ENCODE measurements around the gene PTGES3.
A peak's percentile ranks its signal among the peaks of the same experiment; 100 is the strongest.

Gene PTGES3

DNA sequence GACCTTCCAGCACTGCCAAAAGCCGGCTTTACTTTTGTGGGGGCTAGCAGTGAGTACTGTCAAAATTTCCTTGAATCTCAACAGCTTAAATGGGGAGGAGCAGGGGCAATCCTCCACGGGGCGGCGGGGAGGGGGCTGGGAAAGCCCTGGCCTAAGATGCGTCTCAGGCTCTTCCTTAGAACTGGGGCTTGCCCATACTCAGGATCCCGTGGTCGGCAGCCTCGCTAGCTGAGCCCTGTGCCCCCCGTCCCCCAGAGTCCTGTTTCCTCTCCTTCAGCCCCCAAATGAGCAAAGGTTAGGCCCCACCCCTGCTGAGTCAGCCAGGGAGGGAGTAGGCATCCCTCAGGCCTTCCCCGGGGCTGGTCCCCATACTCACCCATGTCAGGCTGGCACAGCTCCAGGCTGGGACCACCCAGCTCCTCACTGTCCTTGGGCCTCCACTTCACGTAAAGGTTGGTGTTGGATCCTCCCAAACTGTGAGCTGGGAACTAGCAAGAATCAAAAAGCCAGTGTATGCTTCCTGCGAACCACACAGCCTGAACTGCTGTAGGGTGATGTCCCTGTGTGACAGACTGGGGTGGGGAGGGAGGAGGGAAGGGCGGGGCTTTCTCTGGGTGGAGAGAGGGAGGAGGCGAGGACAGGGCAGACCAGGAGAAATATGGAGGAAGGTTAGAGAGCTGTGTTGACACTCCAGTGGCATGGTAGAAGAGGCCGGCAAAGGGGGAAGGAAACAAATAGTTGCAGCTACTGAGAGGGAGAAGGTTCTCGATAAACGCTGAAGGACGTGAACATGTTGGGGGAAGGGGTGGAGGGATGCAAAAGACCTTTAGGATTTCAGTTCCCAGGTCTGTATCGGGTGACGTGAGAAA is 52.0 kb downstream of the PTGES3 start:
- TF ChIP-seq TAF1 (IDR thresholded peaks at IDR 0.05; ENCODE audit: low read depth) (0 out of 2 replicates have a peak, but pooled peaks have one; percentile 32), ZBTB7A (IDR thresholded peaks at IDR 0.05; ENCODE audit: low read depth) (peak; percentile 71; the same call in 1 of the 2 replicates), YY1 (IDR thresholded peaks at IDR 0.05; ENCODE audit: low read depth) (peak; percentile 70; the same call in 1 of the 2 replicates), NFIC (IDR thresholded peaks at IDR 0.05) (peak; percentile 69)
- TF ChIP-seq, protein P1, sequence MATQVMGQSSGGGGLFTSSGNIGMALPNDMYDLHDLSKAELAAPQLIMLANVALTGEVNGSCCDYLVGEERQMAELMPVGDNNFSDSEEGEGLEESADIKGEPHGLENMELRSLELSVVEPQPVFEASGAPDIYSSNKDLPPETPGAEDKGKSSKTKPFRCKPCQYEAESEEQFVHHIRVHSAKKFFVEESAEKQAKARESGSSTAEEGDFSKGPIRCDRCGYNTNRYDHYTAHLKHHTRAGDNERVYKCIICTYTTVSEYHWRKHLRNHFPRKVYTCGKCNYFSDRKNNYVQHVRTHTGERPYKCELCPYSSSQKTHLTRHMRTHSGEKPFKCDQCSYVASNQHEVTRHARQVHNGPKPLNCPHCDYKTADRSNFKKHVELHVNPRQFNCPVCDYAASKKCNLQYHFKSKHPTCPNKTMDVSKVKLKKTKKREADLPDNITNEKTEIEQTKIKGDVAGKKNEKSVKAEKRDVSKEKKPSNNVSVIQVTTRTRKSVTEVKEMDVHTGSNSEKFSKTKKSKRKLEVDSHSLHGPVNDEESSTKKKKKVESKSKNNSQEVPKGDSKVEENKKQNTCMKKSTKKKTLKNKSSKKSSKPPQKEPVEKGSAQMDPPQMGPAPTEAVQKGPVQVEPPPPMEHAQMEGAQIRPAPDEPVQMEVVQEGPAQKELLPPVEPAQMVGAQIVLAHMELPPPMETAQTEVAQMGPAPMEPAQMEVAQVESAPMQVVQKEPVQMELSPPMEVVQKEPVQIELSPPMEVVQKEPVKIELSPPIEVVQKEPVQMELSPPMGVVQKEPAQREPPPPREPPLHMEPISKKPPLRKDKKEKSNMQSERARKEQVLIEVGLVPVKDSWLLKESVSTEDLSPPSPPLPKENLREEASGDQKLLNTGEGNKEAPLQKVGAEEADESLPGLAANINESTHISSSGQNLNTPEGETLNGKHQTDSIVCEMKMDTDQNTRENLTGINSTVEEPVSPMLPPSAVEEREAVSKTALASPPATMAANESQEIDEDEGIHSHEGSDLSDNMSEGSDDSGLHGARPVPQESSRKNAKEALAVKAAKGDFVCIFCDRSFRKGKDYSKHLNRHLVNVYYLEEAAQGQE (IDR thresholded peaks at IDR 0.05; ENCODE audit: low read depth), result no peak
- TF ChIP-seq, protein P2, sequence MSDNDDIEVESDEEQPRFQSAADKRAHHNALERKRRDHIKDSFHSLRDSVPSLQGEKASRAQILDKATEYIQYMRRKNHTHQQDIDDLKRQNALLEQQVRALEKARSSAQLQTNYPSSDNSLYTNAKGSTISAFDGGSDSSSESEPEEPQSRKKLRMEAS (IDR thresholded peaks at IDR 0.05), result no peak

DNA sequence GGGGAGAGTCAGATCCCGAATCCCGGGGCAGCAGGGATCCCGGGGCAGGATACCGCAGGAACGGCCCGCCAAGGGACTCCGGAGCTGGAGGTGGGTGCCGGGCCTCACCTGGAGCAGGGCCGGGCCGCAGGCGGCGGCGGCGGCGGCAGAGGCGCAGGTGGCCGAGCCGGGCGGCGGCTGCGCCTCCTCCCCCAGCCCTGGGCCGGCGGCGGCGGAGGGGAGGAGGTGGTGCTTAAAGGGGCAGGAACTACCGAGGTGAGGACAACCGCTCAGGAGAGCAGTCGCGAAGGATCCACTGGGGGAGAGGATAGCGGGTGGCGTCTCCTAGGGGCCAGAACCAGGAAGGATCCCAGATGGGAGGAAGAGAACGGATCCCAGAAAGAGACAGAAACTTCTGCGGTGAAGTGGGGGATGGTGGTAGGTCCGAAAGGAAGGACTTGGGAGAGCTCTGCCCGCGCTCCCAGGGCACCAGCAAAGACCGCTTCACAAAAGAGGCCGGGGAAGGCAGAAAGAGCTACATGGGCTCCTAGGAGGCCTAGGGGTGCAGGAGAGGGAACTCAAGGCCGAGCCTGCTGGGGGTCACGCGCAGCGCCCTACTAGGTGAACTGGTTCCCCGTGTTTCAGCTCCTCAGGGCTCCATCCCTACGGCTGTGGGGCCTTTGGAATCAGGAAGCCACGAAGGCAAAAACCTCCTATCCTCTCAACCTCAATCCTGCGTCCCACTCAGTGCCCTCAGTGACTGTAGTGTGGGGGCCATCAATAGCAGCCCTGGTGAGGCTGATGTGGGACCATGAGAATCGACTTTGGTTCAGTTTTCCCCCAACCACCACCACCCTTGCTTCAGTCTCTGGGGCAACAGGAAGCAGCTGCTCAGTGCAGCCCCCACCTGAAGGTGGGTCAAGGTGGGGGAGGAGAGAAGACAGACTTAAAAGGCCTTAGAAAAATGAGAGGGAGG is 53.0 kb downstream of the PTGES3 start:
- TF ChIP-seq TEAD4 (IDR thresholded peaks at IDR 0.05), result no peak
- no peak for TF ChIP-seq EGR1 (IDR thresholded peaks at IDR 0.05)
- TF ChIP-seq TCF12 (IDR thresholded peaks at IDR 0.05; ENCODE audit: low read depth), result peak; percentile 43; the same call in 1 of the 2 replicates
- no peak for TF ChIP-seq CREB1 (IDR thresholded peaks at IDR 0.05; ENCODE audit: low read depth)
- TF ChIP-seq, protein P2 (IDR thresholded peaks at IDR 0.05), result peak; percentile 70
- TF ChIP-seq RAD21 (IDR thresholded peaks at IDR 0.05; ENCODE audit: low read depth), result 0 out of 2 replicates have a peak, but pooled peaks have one; percentile 25
- TF ChIP-seq NFIC (IDR thresholded peaks at IDR 0.05), result no peak; the same call in 1 of the 2 replicates
- no peak for TF ChIP-seq YY1 (IDR thresholded peaks at IDR 0.05; ENCODE audit: low read depth)
- no peak for TF ChIP-seq EP300 (IDR thresholded peaks at IDR 0.05; ENCODE audit: borderline replicate concordance)
- TF ChIP-seq TAF1 (IDR thresholded peaks at IDR 0.05; ENCODE audit: low read depth), result no peak

DNA sequence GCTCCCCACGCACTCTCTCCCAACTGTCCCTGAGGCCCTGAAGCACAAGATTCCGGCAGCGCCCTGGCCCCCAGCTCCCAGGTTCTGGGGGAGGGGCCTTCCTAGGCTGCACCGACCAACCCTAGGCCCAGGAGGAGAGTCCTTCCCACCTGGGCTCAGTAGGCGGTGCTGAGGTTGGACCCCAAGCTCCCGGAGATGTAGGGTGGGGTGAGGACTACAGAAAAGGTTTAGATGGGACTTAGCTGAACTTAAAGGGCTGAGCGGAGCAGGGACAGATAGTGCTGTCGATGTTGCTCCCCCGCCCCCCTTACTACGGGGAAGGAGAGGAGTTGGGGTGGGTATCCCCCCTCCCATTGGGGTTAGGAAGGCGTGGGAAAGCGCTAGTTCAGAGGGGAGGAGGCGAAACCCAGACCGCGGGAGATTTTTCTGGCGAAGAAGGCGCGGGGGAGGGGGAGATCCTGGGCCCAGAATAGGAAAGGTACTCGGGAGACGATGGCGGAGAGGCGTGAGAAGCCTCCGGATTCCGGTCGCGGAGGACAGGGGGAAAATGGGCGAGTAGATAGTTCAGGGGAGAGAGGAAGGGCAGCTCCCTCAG is 53.7 kb downstream of the PTGES3 start:
- TF ChIP-seq TCF12 (IDR thresholded peaks at IDR 0.05; ENCODE audit: low read depth) (no peak), EP300 (IDR thresholded peaks at IDR 0.05; ENCODE audit: borderline replicate concordance) (no peak; the same call in 1 of the 2 replicates), TEAD4 (IDR thresholded peaks at IDR 0.05) (no peak), YY1 (IDR thresholded peaks at IDR 0.05; ENCODE audit: low read depth) (no peak; the same call in 1 of the 2 replicates), RAD21 (IDR thresholded peaks at IDR 0.05; ENCODE audit: low read depth) (no peak), CEBPB (IDR thresholded peaks at IDR 0.05) (no peak), EGR1 (IDR thresholded peaks at IDR 0.05) (no peak), NFIC (IDR thresholded peaks at IDR 0.05) (no peak), CREB1 (IDR thresholded peaks at IDR 0.05; ENCODE audit: low read depth) (no peak), TAF1 (IDR thresholded peaks at IDR 0.05; ENCODE audit: low read depth) (peak; percentile 61; the same call in 1 of the 2 replicates), ZBTB7A (IDR thresholded peaks at IDR 0.05; ENCODE audit: low read depth) (peak; percentile 18; the same call in 1 of the 2 replicates)
- TF ChIP-seq, protein P2 (IDR thresholded peaks at IDR 0.05), result 0 out of 2 replicates have a peak, but pooled peaks have one; percentile 30
- TF ChIP-seq, protein P1 (IDR thresholded peaks at IDR 0.05; ENCODE audit: low read depth), result no peak
- TF ChIP-seq, protein P3, sequence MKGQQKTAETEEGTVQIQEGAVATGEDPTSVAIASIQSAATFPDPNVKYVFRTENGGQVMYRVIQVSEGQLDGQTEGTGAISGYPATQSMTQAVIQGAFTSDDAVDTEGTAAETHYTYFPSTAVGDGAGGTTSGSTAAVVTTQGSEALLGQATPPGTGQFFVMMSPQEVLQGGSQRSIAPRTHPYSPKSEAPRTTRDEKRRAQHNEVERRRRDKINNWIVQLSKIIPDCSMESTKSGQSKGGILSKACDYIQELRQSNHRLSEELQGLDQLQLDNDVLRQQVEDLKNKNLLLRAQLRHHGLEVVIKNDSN (IDR thresholded peaks at IDR 0.05), result no peak

DNA sequence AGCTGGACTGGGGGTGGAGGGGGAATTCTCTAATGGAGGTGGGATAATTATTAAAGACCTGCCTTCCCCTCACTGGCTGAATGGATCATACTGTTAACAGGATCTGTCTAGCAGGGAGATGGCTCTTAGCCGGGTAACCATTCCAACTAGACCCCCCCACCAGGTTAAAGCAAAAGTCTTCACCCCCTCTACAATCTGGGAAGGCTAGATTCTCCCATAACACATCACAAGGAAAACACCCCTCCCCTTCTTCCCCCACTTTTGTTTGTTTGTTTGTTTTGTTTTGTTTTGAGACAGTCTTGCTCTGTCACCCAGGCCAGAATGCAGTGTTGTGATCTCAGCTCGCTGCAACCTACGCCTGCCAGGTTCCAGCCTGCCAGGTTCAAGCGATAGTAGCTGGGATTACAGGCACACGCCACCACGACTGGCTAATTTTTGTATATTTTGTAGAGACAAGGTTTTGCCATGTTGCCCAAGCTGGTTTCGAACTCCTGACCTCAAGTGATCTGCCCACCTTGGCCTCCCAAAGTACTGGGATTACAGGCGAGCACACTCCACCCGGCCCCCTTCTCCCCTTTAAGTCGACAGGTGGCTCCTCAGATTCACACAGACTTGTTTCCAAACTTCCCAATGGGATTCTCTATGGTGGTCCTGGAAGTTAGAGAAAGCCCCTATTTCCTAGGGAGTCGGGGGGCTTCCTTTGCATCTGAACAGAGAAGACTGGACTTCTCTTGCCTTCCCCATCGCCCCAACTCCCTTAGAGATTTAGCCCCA is 54.4 kb downstream of the PTGES3 start:
- no peak for TF ChIP-seq CEBPB (IDR thresholded peaks at IDR 0.05)
- no peak for TF ChIP-seq RAD21 (IDR thresholded peaks at IDR 0.05; ENCODE audit: low read depth)
- TF ChIP-seq, protein P1 (IDR thresholded peaks at IDR 0.05; ENCODE audit: low read depth), result no peak
- TF ChIP-seq, protein P3 (IDR thresholded peaks at IDR 0.05), result no peak
- TF ChIP-seq, protein P2 (IDR thresholded peaks at IDR 0.05), result no peak
- TF ChIP-seq TEAD4 (IDR thresholded peaks at IDR 0.05), result no peak
- no peak for TF ChIP-seq NFIC (IDR thresholded peaks at IDR 0.05)
- TF ChIP-seq YY1 (IDR thresholded peaks at IDR 0.05; ENCODE audit: low read depth), result no peak
- TF ChIP-seq EP300 (IDR thresholded peaks at IDR 0.05; ENCODE audit: borderline replicate concordance), result no peak
- no peak for TF ChIP-seq TCF12 (IDR thresholded peaks at IDR 0.05; ENCODE audit: low read depth)
- no peak for TF ChIP-seq EGR1 (IDR thresholded peaks at IDR 0.05)
- no peak for TF ChIP-seq CREB1 (IDR thresholded peaks at IDR 0.05; ENCODE audit: low read depth)

Measured in Ishikawa (cell line).